ENCODE measurements around the gene IL36G.

Gene IL36G

GRCh38 chr2:112980537-112980936 lies 2.7 kb downstream of the IL36G start:
- H3K9ac ChIP-seq (ENCODE audit: low read length), result no peak overlapping the region
- peaks cover 5% of the 10 kb centered on the region for H3K27me3 ChIP-seq (ENCODE audit: control insufficient read depth, insufficient read depth, low read length)
- H3K4me1 ChIP-seq (ENCODE audit: control insufficient read depth, insufficient read depth, low read length), result no peaks in the 10 kb centered on the region
- no peaks in the 10 kb centered on the region for H3K36me3 ChIP-seq (ENCODE audit: control insufficient read depth, insufficient read depth, low read length)
- H3K9me3 ChIP-seq (ENCODE audit: control insufficient read depth, low read length), result no peaks in the 10 kb centered on the region
- H3K4me3 ChIP-seq (ENCODE audit: low read length), result no peak overlapping the region

GRCh38 chr2:112985090-112985489 lies 7.3 kb downstream of the IL36G start:
- no peaks in the 10 kb centered on the region for H3K36me3 ChIP-seq (ENCODE audit: control insufficient read depth, insufficient read depth, low read length)
- no peak overlapping the region for H3K4me3 ChIP-seq (ENCODE audit: low read length)
- no peaks in the 10 kb centered on the region for H3K27me3 ChIP-seq (ENCODE audit: control insufficient read depth, insufficient read depth, low read length)
- H3K4me1 ChIP-seq (ENCODE audit: control insufficient read depth, insufficient read depth, low read length), result no peaks in the 10 kb centered on the region
- no peaks in the 10 kb centered on the region for H3K9me3 ChIP-seq (ENCODE audit: control insufficient read depth, low read length)
- H3K9ac ChIP-seq (ENCODE audit: low read length), result no peak overlapping the region

- Histone ChIP-seq H3K4me1 (ENCODE audit: control insufficient read depth, insufficient read depth, low read length) (peaks cover 7% of the 10 kb centered on the region), H3K36me3 (ENCODE audit: control insufficient read depth, insufficient read depth, low read length) (no peaks in the 10 kb centered on the region), H3K4me3 (ENCODE audit: low read length) (no peak overlapping the region), H3K27me3 (ENCODE audit: control insufficient read depth, insufficient read depth, low read length) (no peaks in the 10 kb centered on the region), H3K9me3 (ENCODE audit: control insufficient read depth, low read length) (no peaks in the 10 kb centered on the region), H3K9ac (ENCODE audit: low read length) (no peak overlapping the region)
Measured at GRCh38 chr2:112989611-112990010, 11.8 kb downstream of the IL36G start.

GRCh38 chr2:112993831-112994230 lies 16.0 kb downstream of the IL36G start:
- no peaks in the 10 kb centered on the region for H3K36me3 ChIP-seq (ENCODE audit: control insufficient read depth, insufficient read depth, low read length)
- no peak overlapping the region for H3K4me3 ChIP-seq (ENCODE audit: low read length)
- H3K9ac ChIP-seq (ENCODE audit: low read length), result no peak overlapping the region
- H3K9me3 ChIP-seq (ENCODE audit: control insufficient read depth, low read length), result no peaks in the 10 kb centered on the region
- no peaks in the 10 kb centered on the region for H3K27me3 ChIP-seq (ENCODE audit: control insufficient read depth, insufficient read depth, low read length)
- peaks cover 7% of the 10 kb centered on the region for H3K4me1 ChIP-seq (ENCODE audit: control insufficient read depth, insufficient read depth, low read length)

- peaks cover 7% of the 10 kb centered on the region for H3K4me1 ChIP-seq (ENCODE audit: control insufficient read depth, insufficient read depth, low read length)
- no peak overlapping the region for H3K9ac ChIP-seq (ENCODE audit: low read length)
- H3K9me3 ChIP-seq (ENCODE audit: control insufficient read depth, low read length), result no peaks in the 10 kb centered on the region
- no peaks in the 10 kb centered on the region for H3K27me3 ChIP-seq (ENCODE audit: control insufficient read depth, insufficient read depth, low read length)
- no peaks in the 10 kb centered on the region for H3K36me3 ChIP-seq (ENCODE audit: control insufficient read depth, insufficient read depth, low read length)
- no peak overlapping the region for H3K4me3 ChIP-seq (ENCODE audit: low read length)
Measured at GRCh38 chr2:112994648-112995047, 16.8 kb downstream of the IL36G start.

- Histone ChIP-seq H3K9ac (ENCODE audit: low read length) (no peak overlapping the region), H3K27me3 (ENCODE audit: control insufficient read depth, insufficient read depth, low read length) (no peaks in the 10 kb centered on the region), H3K9me3 (ENCODE audit: control insufficient read depth, low read length) (no peaks in the 10 kb centered on the region), H3K4me3 (ENCODE audit: low read length) (no peak overlapping the region), H3K36me3 (ENCODE audit: control insufficient read depth, insufficient read depth, low read length) (no peaks in the 10 kb centered on the region), H3K4me1 (ENCODE audit: control insufficient read depth, insufficient read depth, low read length) (peaks cover 7% of the 10 kb centered on the region)
Measured at GRCh38 chr2:112995346-112995920, 17.6 kb downstream of the IL36G start.

GRCh38 chr2:112996635-112997034 lies 18.8 kb downstream of the IL36G start:
- Histone ChIP-seq H3K4me3 (ENCODE audit: low read length) (no peak overlapping the region), H3K27me3 (ENCODE audit: control insufficient read depth, insufficient read depth, low read length) (no peaks in the 10 kb centered on the region), H3K9ac (ENCODE audit: low read length) (no peak overlapping the region), H3K9me3 (ENCODE audit: control insufficient read depth, low read length) (no peaks in the 10 kb centered on the region), H3K4me1 (ENCODE audit: control insufficient read depth, insufficient read depth, low read length) (peaks cover 7% of the 10 kb centered on the region), H3K36me3 (ENCODE audit: control insufficient read depth, insufficient read depth, low read length) (no peaks in the 10 kb centered on the region)

GRCh38 chr2:112997151-112997550 lies 19.3 kb downstream of the IL36G start:
- H3K4me3 ChIP-seq (ENCODE audit: low read length), result no peak overlapping the region
- H3K36me3 ChIP-seq (ENCODE audit: control insufficient read depth, insufficient read depth, low read length), result no peaks in the 10 kb centered on the region
- H3K4me1 ChIP-seq (ENCODE audit: control insufficient read depth, insufficient read depth, low read length), result peaks cover 7% of the 10 kb centered on the region
- no peak overlapping the region for H3K9ac ChIP-seq (ENCODE audit: low read length)
- H3K27me3 ChIP-seq (ENCODE audit: control insufficient read depth, insufficient read depth, low read length), result no peaks in the 10 kb centered on the region
- no peaks in the 10 kb centered on the region for H3K9me3 ChIP-seq (ENCODE audit: control insufficient read depth, low read length)

- no peaks in the 10 kb centered on the region for H3K36me3 ChIP-seq (ENCODE audit: control insufficient read depth, insufficient read depth, low read length)
- no peak overlapping the region for H3K9ac ChIP-seq (ENCODE audit: low read length)
- H3K27me3 ChIP-seq (ENCODE audit: control insufficient read depth, insufficient read depth, low read length), result no peaks in the 10 kb centered on the region
- no peak overlapping the region for H3K4me3 ChIP-seq (ENCODE audit: low read length)
- H3K4me1 ChIP-seq (ENCODE audit: control insufficient read depth, insufficient read depth, low read length), result no peaks in the 10 kb centered on the region
- H3K9me3 ChIP-seq (ENCODE audit: control insufficient read depth, low read length), result no peaks in the 10 kb centered on the region
Measured at GRCh38 chr2:113000436-113000835, 22.6 kb downstream of the IL36G start.

- no peaks in the 10 kb centered on the region for H3K36me3 ChIP-seq (ENCODE audit: control insufficient read depth, insufficient read depth, low read length)
- H3K27me3 ChIP-seq (ENCODE audit: control insufficient read depth, insufficient read depth, low read length), result no peaks in the 10 kb centered on the region
- H3K4me3 ChIP-seq (ENCODE audit: low read length), result no peak overlapping the region
- H3K9me3 ChIP-seq (ENCODE audit: control insufficient read depth, low read length), result no peaks in the 10 kb centered on the region
- no peaks in the 10 kb centered on the region for H3K4me1 ChIP-seq (ENCODE audit: control insufficient read depth, insufficient read depth, low read length)
- no peak overlapping the region for H3K9ac ChIP-seq (ENCODE audit: low read length)
Measured at GRCh38 chr2:113002677-113003076, 24.9 kb downstream of the IL36G start.

GRCh38 chr2:113005030-113005509 lies 27.3 kb downstream of the IL36G start, which contains the start of gene IL36A:
Gene IL36A, plus strand, starts transcription at chr2:113005459. Its CDS starts 413 bp downstream, at chr2:113005872.
- Histone ChIP-seq H3K9me3 (ENCODE audit: control insufficient read depth, low read length) (no peaks in the 10 kb centered on the region), H3K4me1 (ENCODE audit: control insufficient read depth, insufficient read depth, low read length) (no peaks in the 10 kb centered on the region), H3K36me3 (ENCODE audit: control insufficient read depth, insufficient read depth, low read length) (no peaks in the 10 kb centered on the region), H3K27me3 (ENCODE audit: control insufficient read depth, insufficient read depth, low read length) (no peaks in the 10 kb centered on the region), H3K4me3 (ENCODE audit: low read length) (no peak within 1 kb of the TSS), H3K9ac (ENCODE audit: low read length) (no peak within 1 kb of the TSS)

- H3K27me3 ChIP-seq (ENCODE audit: control insufficient read depth, insufficient read depth, low read length), result no peaks in the 10 kb centered on the region
- no peaks in the 10 kb centered on the region for H3K9me3 ChIP-seq (ENCODE audit: control insufficient read depth, low read length)
- H3K4me3 ChIP-seq (ENCODE audit: low read length), result no peak overlapping the region
- H3K4me1 ChIP-seq (ENCODE audit: control insufficient read depth, insufficient read depth, low read length), result no peaks in the 10 kb centered on the region
- no peaks in the 10 kb centered on the region for H3K36me3 ChIP-seq (ENCODE audit: control insufficient read depth, insufficient read depth, low read length)
- no peak overlapping the region for H3K9ac ChIP-seq (ENCODE audit: low read length)
Measured at GRCh38 chr2:113007250-113007649, 29.4 kb downstream of the IL36G start.

GRCh38 chr2:113009622-113010021 lies 31.8 kb downstream of the IL36G start:
- no peak overlapping the region for H3K9ac ChIP-seq (ENCODE audit: low read length)
- H3K4me3 ChIP-seq (ENCODE audit: low read length), result no peak overlapping the region
- no peaks in the 10 kb centered on the region for H3K9me3 ChIP-seq (ENCODE audit: control insufficient read depth, low read length)
- H3K27me3 ChIP-seq (ENCODE audit: control insufficient read depth, insufficient read depth, low read length), result no peaks in the 10 kb centered on the region
- no peaks in the 10 kb centered on the region for H3K36me3 ChIP-seq (ENCODE audit: control insufficient read depth, insufficient read depth, low read length)
- peaks cover 5% of the 10 kb centered on the region for H3K4me1 ChIP-seq (ENCODE audit: control insufficient read depth, insufficient read depth, low read length)
